Bronchial epithelial cell (primary cell): ENCODE measurements around the gene RGS7BP. TPM values are rescaled to one million over a fixed set of nuclear protein-coding genes. Genes with fewer than 3 reads are reported as not detected.

Experiments
- DNase-seq: peaks from one replicate; pipeline ENCODE4 v3.0.0-alpha.2; 2010; ENCODE audit warnings: low read depth
- FAIRE-seq: peaks from 2 replicates; lab custom pipeline; 2011; peaks lifted over from hg19 to GRCh38; lab: Jason Lieb, UNC
- H3K27me3 ChIP-seq: 2 replicates; pipeline ENCODE4 v1.5.1; 2011; ENCODE audit warnings: low read length; ENCODE audit not compliant: control insufficient read depth, insufficient read depth
- H3K36me3 ChIP-seq: 2 replicates; pipeline ENCODE4 v1.5.1; 2011; ENCODE audit warnings: low read length; ENCODE audit not compliant: control insufficient read depth, insufficient read depth
- H3K4me3 ChIP-seq: 2 replicates; pipeline ENCODE4 v1.5.1; 2011; ENCODE audit warnings: mild to moderate bottlenecking, low read depth, low read length, control low read depth
- CTCF ChIP-seq: IDR thresholded peaks from 2 replicates; pipeline ENCODE4 v1.5.1; 2011; ENCODE audit warnings: mild to moderate bottlenecking, moderate library complexity, low read length, control low read depth, inconsistent platforms; ENCODE audit not compliant: insufficient read depth, severe bottlenecking
- total RNA-seq: library from RNA; depleted of rRNA; stranded (reverse); fragments of >200 nt; gene quantifications from 2 replicates; pipeline ENCODE4 v1.2.1, GENCODE V29; 2014

RGS7BP gene
- total RNA-seq, 1 donor from 2014 or later = not detected

GRCh38 chr5:64587370-64587769, 81.6 kb downstream of the RGS7BP start:
- no peaks in the 10 kb centered on the region for H3K36me3 ChIP-seq
- no peak for DNase-seq
- FAIRE-seq = no peak
- no peak overlapping the region for H3K4me3 ChIP-seq
- peaks cover 2% of the 10 kb centered on the region for H3K27me3 ChIP-seq
- TF ChIP-seq CTCF = no peak

- no peak for TF ChIP-seq CTCF
- no peak overlapping the region for H3K4me3 ChIP-seq
- no peaks in the 10 kb centered on the region for H3K36me3 ChIP-seq
- DNase-seq (no peak), FAIRE-seq (no peak)
- no peaks in the 10 kb centered on the region for H3K27me3 ChIP-seq
These were observed 87.0 kb downstream of the RGS7BP start for GRCh38 chr5:64592730-64593341.

GRCh38 chr5:64594025-64594424, 88.2 kb downstream of the RGS7BP start:
- H3K36me3 ChIP-seq = no peaks in the 10 kb centered on the region
- no peak for TF ChIP-seq CTCF
- no peak for FAIRE-seq

GRCh38 chr5:64594601-64595000, 88.8 kb downstream of the RGS7BP start:
- Histone ChIP-seq H3K27me3 (no peaks in the 10 kb centered on the region), H3K4me3 (no peak overlapping the region), H3K36me3 (no peaks in the 10 kb centered on the region)
- no peak for TF ChIP-seq CTCF
- FAIRE-seq (no peak), DNase-seq (no peak)

More at GRCh38 chr5:64594025-64594424, 88.2 kb downstream of the RGS7BP start:
- Histone ChIP-seq H3K27me3 (no peaks in the 10 kb centered on the region), H3K4me3 (no peak overlapping the region)
- DNase-seq = no peak

GRCh38 chr5:64595031-64595855, 89.4 kb downstream of the RGS7BP start:
- DNase-seq (peak; percentile 7), FAIRE-seq (no peak)
- Histone ChIP-seq H3K36me3 (no peaks in the 10 kb centered on the region), H3K4me3 (no peak overlapping the region), H3K27me3 (no peaks in the 10 kb centered on the region)
- no peak for TF ChIP-seq CTCF
